ENCODE results near the gene COX7A1.

Gene COX7A1

DNA sequence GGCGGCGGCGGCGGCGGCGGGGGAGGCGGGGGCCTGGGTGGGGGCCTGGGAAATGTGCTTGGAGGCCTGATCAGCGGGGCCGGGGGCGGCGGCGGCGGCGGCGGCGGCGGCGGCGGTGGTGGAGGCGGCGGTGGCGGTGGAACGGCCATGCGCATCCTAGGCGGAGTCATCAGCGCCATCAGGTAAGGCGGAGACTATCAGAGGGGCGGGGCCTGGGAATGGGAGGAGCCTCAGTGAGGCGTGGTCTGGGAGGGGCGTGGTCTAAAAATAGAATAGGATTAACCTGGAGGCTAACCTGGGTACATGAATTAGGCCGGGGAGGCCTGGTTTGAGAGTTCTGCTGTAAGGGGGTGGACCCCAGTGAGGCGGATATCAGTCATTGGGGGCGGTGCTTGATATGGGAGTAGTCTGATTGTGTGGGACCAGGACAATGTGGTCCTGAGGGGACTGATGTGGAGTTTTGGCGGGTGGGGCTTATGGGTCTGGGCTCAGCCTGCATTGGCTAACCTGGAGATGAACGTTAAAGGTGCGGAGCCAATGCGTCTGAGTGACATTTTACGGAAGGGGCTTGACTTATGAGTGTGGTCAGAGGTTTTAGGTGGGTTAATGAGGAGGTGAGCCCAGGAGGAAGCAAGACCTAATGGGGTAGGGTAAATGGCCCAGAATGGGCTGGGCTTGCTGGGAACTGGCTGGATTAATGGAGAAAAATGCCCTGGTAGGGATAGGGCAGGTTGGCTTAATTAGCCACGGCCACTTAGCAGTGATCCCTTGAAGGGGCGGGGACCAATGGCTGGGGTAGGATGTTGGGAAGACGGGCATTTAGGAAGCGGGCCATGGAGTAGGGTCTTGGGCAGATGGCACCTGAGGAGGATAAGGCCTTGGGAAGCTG, 11.0 kb downstream of the COX7A1 start:
- Histone ChIP-seq H3K4me3 (ENCODE audit: low read length) (peak overlapping the region; percentile 84), H3K9me3 (ENCODE audit: control insufficient read depth, insufficient read depth, low read length) (no peaks in the 10 kb centered on the region), H3F3A (ENCODE audit: control insufficient read depth, insufficient read depth) (no peaks in the 10 kb centered on the region), H3K27me3 (ENCODE audit: control insufficient read depth, low read length) (no peaks in the 10 kb centered on the region), H4K20me1 (ENCODE audit: control insufficient read depth, insufficient read depth, low read depth, low read length) (peaks cover 3% of the 10 kb centered on the region; the same call in 1 of the 2 replicates), H3K27ac (ENCODE audit: low read depth, low read length) (peak overlapping the region; percentile 67; the same call in 1 of the 2 replicates), H3K79me2 (ENCODE audit: control insufficient read depth, low read length) (peaks cover 22% of the 10 kb centered on the region), H3K36me3 (ENCODE audit: control insufficient read depth, low read length) (peaks cover 34% of the 10 kb centered on the region), H3K4me2 (ENCODE audit: low read length) (peak overlapping the region; percentile 85), H3K9me2 (replicated peaks; ENCODE audit: control insufficient read depth, low read length) (no peaks in the 10 kb centered on the region), H3K4me1 (ENCODE audit: control insufficient read depth, low read length) (peaks cover 11% of the 10 kb centered on the region)
- TF ChIP-seq EZH2phosphoT487 (IDR thresholded peaks at IDR 0.05; ENCODE audit: borderline replicate concordance, low read length): no peak
- TF ChIP-seq, protein P1, sequence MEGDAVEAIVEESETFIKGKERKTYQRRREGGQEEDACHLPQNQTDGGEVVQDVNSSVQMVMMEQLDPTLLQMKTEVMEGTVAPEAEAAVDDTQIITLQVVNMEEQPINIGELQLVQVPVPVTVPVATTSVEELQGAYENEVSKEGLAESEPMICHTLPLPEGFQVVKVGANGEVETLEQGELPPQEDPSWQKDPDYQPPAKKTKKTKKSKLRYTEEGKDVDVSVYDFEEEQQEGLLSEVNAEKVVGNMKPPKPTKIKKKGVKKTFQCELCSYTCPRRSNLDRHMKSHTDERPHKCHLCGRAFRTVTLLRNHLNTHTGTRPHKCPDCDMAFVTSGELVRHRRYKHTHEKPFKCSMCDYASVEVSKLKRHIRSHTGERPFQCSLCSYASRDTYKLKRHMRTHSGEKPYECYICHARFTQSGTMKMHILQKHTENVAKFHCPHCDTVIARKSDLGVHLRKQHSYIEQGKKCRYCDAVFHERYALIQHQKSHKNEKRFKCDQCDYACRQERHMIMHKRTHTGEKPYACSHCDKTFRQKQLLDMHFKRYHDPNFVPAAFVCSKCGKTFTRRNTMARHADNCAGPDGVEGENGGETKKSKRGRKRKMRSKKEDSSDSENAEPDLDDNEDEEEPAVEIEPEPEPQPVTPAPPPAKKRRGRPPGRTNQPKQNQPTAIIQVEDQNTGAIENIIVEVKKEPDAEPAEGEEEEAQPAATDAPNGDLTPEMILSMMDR (IDR thresholded peaks at IDR 0.05; ENCODE audit: low read depth, low read length, poor library complexity, severe bottlenecking): no peak

DNA sequence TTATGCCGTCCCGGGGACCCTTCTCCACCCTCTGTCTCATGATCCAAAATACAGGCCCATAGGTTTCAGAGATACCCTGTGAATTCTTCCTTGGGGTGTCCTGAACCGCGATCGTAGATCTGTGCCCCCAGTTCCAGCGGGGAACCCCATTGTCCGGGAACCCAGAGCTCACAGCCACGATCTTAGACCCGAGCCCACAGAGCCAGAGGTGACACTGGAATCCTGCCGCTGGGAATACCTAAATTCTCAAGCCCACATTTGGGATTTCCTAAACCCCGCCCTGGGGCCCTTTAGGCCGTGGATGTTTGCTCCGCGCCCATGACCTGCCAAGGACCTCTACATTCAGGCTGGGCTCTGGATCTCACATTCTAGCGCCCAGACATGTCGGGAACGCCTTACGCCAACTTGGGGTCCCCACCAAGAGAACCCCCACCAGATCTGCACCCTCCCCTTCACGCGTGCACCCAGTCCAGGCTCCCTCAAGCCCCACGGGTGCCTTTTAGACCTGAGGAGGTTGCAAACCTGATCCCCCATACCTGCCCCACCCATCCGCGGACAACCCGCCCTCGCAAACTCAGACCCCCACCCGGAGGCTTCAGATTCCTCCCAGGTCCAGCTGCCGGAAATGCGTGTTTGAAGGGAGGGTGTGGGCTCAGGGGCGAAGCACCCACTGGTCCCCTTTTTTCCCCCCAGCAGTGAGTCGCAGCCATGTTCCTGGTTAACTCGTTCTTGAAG, 11.8 kb downstream of the COX7A1 start:
- Histone ChIP-seq H3K9me3 (ENCODE audit: control insufficient read depth, insufficient read depth, low read length) (no peaks in the 10 kb centered on the region), H4K20me1 (ENCODE audit: control insufficient read depth, insufficient read depth, low read depth, low read length) (peaks cover 3% of the 10 kb centered on the region; the same call in 1 of the 2 replicates), H3F3A (ENCODE audit: control insufficient read depth, insufficient read depth) (no peaks in the 10 kb centered on the region), H3K79me2 (ENCODE audit: control insufficient read depth, low read length) (peaks cover 22% of the 10 kb centered on the region), H3K27me3 (ENCODE audit: control insufficient read depth, low read length) (no peaks in the 10 kb centered on the region), H3K27ac (ENCODE audit: low read depth, low read length) (peak overlapping the region; percentile 67), H3K36me3 (ENCODE audit: control insufficient read depth, low read length) (peaks cover 26% of the 10 kb centered on the region), H3K9me2 (replicated peaks; ENCODE audit: control insufficient read depth, low read length) (no peaks in the 10 kb centered on the region), H3K4me2 (ENCODE audit: low read length) (peak overlapping the region; percentile 85), H3K4me3 (ENCODE audit: low read length) (peak overlapping the region; percentile 84), H3K4me1 (ENCODE audit: control insufficient read depth, low read length) (peaks cover 11% of the 10 kb centered on the region)
- no peak for TF ChIP-seq EZH2phosphoT487 (IDR thresholded peaks at IDR 0.05; ENCODE audit: borderline replicate concordance, low read length)
- TF ChIP-seq, protein P1 (IDR thresholded peaks at IDR 0.05; ENCODE audit: low read depth, low read length, poor library complexity, severe bottlenecking): no peak

DNA sequence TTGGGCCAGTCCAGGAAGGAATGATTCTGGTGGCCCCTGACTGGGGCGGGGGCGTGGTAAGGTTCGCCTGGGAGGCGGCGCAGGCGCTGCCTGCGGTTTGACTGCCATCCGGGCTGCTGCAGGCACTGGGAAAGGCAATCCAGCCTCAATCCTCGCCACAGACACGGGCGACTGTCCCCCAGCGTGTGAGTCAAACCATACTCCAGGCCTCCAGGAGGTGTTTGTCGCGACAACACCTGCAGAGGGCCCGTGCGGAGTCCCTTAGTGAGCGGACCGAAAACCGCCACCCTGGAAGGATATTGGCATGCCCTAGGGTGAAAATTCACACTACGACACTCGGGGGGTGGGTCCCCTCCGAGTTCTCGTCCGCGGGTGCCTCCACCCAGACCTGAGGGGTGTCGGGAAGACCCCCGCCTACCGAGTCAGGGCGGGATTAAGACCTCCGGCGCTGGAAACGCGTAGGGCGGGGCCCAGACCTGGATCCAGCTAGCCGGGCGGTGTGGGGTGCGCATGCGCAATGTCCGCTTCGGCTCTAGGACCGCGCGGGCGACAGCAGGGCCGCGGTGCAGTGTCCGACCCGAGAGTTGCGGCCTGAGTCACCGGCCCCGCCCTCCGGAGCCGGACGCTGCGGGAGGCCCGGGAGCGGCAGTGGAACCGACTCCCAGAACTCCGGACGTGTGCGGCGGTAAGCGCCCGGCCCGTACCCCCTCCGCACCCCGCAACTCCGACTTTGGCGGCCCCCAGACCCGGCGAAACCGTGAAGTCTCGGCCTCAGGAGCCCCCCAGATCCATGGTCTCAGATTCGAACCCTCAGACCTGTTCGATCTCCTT, 12.6 kb downstream of the COX7A1 start, which contains the start of gene CAPNS1:
CAPNS1 (plus strand) TSS at position 594 of the 831 bp plus-strand sequence. CDS start 946 bp downstream, outside the sequence.
- Histone ChIP-seq H3K79me2 (ENCODE audit: control insufficient read depth, low read length) (peaks cover 22% of the 10 kb centered on the region), H4K20me1 (ENCODE audit: control insufficient read depth, insufficient read depth, low read depth, low read length) (peaks cover 3% of the 10 kb centered on the region; the same call in 1 of the 2 replicates), H3K4me3 (ENCODE audit: low read length) (peak within 1 kb of the TSS; percentile 84), H3F3A (ENCODE audit: control insufficient read depth, insufficient read depth) (no peaks in the 10 kb centered on the region), H3K4me2 (ENCODE audit: low read length) (peak within 1 kb of the TSS; percentile 85), H3K27ac (ENCODE audit: low read depth, low read length) (peak within 1 kb of the TSS; percentile 67), H3K4me1 (ENCODE audit: control insufficient read depth, low read length) (peaks cover 11% of the 10 kb centered on the region), H3K36me3 (ENCODE audit: control insufficient read depth, low read length) (peaks cover 21% of the 10 kb centered on the region), H3K27me3 (ENCODE audit: control insufficient read depth, low read length) (no peaks in the 10 kb centered on the region), H3K9me2 (replicated peaks; ENCODE audit: control insufficient read depth, low read length) (no peaks in the 10 kb centered on the region), H3K9me3 (ENCODE audit: control insufficient read depth, insufficient read depth, low read length) (no peaks in the 10 kb centered on the region)
- TF ChIP-seq EZH2phosphoT487 (IDR thresholded peaks at IDR 0.05; ENCODE audit: borderline replicate concordance, low read length): no peak
- TF ChIP-seq, protein P1 (IDR thresholded peaks at IDR 0.05; ENCODE audit: low read depth, low read length, poor library complexity, severe bottlenecking): no peak
